ENCODE results near the gene CSNK2A1.

CSNK2A1 gene

DNA sequence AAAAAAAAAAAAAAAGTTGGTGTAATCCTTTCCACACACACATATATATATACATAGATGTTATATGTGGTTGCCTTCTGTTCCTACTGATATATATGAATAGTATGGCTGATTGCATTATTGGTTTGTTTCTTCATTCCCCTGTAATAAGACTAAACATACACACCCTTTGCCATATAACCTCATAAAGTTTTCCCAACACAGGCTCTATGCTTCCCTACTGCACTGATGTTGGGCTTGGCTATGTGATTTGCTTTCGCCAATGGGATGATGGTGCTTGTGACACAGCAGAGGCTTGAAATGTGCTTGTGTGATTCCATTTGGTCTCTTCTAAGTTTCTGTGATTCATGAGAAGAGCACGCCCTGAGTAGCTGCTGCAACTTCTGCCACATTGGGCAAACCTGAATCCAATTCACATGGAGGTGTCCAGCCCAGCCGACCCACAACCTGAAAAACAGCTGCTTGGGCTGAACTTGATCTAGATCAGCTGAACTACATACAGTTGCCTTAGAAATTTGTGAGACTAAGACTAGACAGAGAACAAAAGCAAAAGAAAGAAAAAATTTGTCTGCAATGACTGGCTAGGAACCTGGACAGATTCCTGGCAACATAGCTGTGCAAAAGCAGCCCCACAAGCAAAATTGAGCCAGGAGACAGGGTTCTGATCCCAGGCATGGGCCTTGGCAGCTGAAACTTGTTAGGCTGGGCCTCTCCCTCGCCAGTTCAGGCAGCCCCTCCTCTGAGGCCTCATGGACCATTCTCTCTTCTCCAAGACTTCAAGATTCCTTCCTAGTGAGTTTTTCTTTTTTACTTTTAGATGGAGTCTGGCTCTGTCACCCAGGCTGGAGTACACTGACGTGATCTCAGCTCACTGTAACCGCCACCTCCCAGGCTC, 67.9 kb downstream of the CSNK2A1 start:
- Histone ChIP-seq H3K27ac (no peak overlapping the region), H3K4me1 (ENCODE audit: control insufficient read depth in 1 of 2, insufficient read depth in 1 of 2, low read depth in 1 of 2, low read length in 1 of 2) (no peaks in the 10 kb centered on the region)

DNA sequence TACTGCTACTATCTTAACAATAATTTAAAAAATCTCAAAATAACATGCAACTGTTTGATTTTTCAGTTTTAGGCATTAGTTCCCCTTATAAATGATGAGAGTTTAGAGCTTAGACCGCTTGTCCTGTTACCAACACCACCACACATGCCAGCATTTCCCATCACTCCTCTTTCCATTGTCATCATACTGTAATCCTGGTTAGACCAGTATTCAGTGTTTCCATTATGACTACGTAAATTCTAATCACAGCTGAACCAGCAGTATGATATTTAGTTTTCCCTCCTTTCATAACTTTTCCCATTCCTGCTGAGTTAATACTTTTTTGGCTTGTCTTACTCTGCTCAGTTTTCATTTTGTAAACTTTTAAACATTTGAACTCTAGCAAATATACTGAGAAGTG, 69.0 kb downstream of the CSNK2A1 start:
- Histone ChIP-seq H3K27ac (no peak overlapping the region), H3K36me3 (no peaks in the 10 kb centered on the region), H3K4me3 (ENCODE audit: low read depth in 1 of 2, low read length in 1 of 2) (no peak overlapping the region), H3K9me3 (no peaks in the 10 kb centered on the region), H3K4me1 (ENCODE audit: control insufficient read depth in 1 of 2, insufficient read depth in 1 of 2, low read depth in 1 of 2, low read length in 1 of 2) (no peaks in the 10 kb centered on the region), H3K27me3 (no peaks in the 10 kb centered on the region)
- TF ChIP-seq, protein P1, sequence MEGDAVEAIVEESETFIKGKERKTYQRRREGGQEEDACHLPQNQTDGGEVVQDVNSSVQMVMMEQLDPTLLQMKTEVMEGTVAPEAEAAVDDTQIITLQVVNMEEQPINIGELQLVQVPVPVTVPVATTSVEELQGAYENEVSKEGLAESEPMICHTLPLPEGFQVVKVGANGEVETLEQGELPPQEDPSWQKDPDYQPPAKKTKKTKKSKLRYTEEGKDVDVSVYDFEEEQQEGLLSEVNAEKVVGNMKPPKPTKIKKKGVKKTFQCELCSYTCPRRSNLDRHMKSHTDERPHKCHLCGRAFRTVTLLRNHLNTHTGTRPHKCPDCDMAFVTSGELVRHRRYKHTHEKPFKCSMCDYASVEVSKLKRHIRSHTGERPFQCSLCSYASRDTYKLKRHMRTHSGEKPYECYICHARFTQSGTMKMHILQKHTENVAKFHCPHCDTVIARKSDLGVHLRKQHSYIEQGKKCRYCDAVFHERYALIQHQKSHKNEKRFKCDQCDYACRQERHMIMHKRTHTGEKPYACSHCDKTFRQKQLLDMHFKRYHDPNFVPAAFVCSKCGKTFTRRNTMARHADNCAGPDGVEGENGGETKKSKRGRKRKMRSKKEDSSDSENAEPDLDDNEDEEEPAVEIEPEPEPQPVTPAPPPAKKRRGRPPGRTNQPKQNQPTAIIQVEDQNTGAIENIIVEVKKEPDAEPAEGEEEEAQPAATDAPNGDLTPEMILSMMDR (IDR thresholded peaks at IDR 0.05) = no peak

More for the DNA sequence above, 67.9 kb downstream of the CSNK2A1 start:
- TF ChIP-seq, protein P1 (IDR thresholded peaks at IDR 0.05) = no peak
- H3K36me3 ChIP-seq = peaks cover 7% of the 10 kb centered on the region
- no peak overlapping the region for H3K4me3 ChIP-seq (ENCODE audit: low read depth in 1 of 2, low read length in 1 of 2)
- no peaks in the 10 kb centered on the region for H3K9me3 ChIP-seq
- no peaks in the 10 kb centered on the region for H3K27me3 ChIP-seq

DNA sequence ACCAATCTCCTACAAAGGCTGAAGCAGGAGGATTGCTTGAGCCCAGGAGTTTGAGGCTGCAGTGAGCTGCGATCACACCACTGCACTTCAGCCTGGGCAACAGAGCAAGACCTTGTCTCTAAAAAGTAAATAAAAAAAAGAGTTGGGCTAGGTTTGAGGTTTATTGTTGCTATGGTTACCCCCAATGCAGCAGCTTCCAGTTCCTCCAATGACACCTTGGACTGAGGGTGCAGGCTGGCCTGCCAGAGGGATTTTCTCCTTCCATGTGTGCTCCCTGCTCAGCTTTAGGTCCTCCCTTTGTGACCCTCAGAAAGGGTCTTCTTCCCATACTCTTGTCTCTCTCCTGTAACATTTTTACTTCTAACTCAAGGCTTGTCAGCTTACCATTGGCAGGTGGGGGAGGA, 70.7 kb downstream of the CSNK2A1 start:
- Histone ChIP-seq H3K27ac (no peak overlapping the region), H3K9me3 (no peaks in the 10 kb centered on the region), H3K4me3 (ENCODE audit: low read depth in 1 of 2, low read length in 1 of 2) (no peak overlapping the region), H3K27me3 (peaks cover 8% of the 10 kb centered on the region), H3K4me1 (ENCODE audit: control insufficient read depth in 1 of 2, insufficient read depth in 1 of 2, low read depth in 1 of 2, low read length in 1 of 2) (no peaks in the 10 kb centered on the region), H3K36me3 (no peaks in the 10 kb centered on the region)
- TF ChIP-seq, protein P1 (IDR thresholded peaks at IDR 0.05) = no peak

DNA sequence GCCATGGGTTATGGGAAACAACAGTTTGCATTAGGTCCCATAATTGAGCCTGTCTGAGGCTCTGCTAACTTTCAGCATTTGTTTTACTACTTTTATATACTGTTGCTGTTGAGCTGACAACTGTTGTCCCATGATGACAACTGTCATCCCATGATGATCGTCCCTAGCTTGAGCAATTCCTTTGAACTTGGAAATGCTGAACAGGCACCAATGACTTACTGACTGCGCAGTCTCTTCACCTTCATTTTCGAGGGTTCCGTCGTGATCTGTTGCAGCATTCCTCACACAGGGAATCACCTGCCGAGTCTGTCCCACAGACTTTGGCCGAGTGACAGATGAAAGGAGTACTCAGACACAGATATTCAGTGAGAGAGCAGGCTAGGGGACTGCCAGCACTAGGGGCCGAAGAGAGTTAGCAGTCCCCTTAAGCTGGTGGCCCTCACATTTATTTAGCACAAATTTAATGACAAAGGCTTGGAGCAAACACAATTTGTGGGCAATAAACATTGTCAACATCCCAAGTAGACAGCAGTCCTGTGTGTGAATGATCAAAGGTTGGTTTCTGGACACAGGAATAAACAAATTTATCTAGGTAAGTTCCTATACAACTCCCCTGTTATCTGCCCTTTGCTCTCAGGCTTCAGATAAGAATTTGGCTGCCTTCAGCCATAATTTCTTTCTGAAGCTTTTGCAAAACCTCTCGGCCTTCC, 71.3 kb downstream of the CSNK2A1 start:
- H3K9me3 ChIP-seq = no peaks in the 10 kb centered on the region
- no peaks in the 10 kb centered on the region for H3K36me3 ChIP-seq
- peaks cover 8% of the 10 kb centered on the region for H3K27me3 ChIP-seq
- no peak overlapping the region for H3K4me3 ChIP-seq (ENCODE audit: low read depth in 1 of 2, low read length in 1 of 2)
- H3K4me1 ChIP-seq (ENCODE audit: control insufficient read depth in 1 of 2, insufficient read depth in 1 of 2, low read depth in 1 of 2, low read length in 1 of 2) = no peaks in the 10 kb centered on the region
- TF ChIP-seq, protein P1 (IDR thresholded peaks at IDR 0.05) = no peak
- H3K27ac ChIP-seq = no peak overlapping the region

DNA sequence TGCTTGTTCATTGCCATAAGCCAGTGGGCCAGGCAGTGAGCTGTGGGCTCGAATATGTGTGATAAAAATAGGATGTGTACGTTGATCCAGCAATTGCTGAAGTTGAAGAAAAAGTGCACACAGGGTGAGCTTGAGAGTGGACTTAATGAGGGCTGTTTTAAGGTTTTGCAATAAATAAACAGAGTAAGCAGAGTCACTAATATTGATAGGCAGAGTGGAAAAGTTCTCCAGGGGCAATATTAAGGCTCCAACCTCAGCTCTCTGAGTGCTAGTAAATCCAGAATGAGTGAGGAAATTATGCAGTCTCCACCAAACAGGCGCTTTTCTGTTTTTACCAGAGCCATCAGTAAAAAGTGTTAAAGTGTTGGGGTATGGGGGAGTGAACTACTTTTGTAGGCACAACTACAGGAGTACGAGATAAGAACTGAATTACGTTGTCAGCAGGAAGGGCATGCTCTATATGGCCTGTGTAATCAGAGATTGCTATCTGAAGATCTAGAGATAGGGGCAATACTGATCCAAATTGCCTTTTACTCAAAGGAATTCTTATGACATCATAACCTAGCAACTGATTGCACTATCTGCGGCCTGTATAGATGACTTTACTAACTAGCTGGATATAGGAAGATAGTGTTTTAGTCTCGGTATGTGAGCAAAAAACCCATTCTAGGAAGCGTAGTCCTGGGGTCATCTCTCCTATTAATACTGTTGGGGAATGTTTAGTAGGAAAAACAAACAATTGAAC, 73.7 kb downstream of the CSNK2A1 start:
- no peak overlapping the region for H3K4me3 ChIP-seq (ENCODE audit: low read depth in 1 of 2, low read length in 1 of 2)
- H3K27me3 ChIP-seq = peaks cover 8% of the 10 kb centered on the region
- H3K36me3 ChIP-seq = no peaks in the 10 kb centered on the region
- H3K9me3 ChIP-seq = no peaks in the 10 kb centered on the region
- H3K4me1 ChIP-seq (ENCODE audit: control insufficient read depth in 1 of 2, insufficient read depth in 1 of 2, low read depth in 1 of 2, low read length in 1 of 2) = no peaks in the 10 kb centered on the region
- H3K27ac ChIP-seq = no peak overlapping the region
- TF ChIP-seq, protein P1 (IDR thresholded peaks at IDR 0.05) = no peak

Measured in neutrophil (primary cell).